GM18508 (cell line): ENCODE results near the gene DOCK11.

Source experiments
- ATAC-seq: cut with Tn5 transposase; IDR thresholded peaks from one replicate; pipeline ENCODE4 v1.9.1; 2021; ENCODE audit warnings: moderate number of reproducible peaks; ENCODE audit not compliant: insufficient read depth, unreplicated experiment

DOCK11 gene

DNA sequence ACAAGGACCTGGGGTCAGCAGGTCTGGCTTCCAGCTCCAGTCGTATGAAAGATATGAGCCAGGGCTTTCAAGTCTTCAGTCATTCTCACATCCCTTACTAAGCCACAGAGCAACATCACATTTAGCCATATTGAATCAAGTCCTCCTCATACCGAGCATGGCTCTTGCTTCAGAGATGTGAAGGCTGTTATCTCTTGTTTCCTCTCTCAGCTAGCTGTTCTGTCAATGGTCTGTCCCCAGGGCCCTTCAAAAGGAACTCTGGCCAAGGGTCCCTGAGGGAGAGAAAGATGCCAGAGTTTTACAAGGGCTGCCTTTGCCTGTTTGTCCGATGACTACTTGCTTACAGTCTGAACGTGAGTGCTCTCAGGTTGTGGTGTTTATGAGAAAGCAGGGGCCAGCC is 30.5 kb downstream of the DOCK11 start:
- ATAC-seq, result no peak

DNA sequence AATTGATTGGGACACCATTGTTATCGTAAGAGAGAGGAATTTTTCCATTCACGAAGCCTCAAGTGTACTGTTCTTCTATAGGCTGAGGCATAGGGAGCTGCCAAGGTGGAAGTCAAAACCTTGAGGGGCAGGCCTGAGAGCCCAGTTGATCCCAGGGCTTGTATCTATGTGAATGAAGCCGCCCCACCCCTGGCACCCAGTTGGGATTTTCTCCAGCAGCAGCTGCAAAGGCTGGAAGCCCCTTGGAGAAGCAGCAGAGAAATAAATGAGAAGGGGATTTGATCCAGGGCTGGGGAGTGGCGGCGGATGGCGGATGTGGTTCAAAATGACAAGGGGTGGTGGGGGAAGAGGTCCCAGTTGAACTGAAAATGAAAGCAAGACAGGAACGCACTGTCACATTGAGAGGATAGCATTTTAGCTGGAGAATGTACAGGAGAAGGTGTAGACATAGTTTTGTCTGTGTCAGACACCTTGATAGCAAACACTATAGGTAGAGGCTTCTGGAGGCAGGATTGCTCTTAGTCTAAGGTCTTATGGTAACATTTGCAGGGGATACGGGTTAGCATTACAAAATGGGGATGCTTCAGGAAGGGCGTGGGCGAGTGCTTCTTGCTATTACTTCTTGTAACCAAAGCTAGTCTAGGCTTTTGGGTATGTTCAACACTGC is 32.6 kb downstream of the DOCK11 start:
- ATAC-seq, result no peak

- no peak for ATAC-seq
These were observed 34.8 kb downstream of the DOCK11 start for GRCh38 chrX:118530219-118530911.

DNA sequence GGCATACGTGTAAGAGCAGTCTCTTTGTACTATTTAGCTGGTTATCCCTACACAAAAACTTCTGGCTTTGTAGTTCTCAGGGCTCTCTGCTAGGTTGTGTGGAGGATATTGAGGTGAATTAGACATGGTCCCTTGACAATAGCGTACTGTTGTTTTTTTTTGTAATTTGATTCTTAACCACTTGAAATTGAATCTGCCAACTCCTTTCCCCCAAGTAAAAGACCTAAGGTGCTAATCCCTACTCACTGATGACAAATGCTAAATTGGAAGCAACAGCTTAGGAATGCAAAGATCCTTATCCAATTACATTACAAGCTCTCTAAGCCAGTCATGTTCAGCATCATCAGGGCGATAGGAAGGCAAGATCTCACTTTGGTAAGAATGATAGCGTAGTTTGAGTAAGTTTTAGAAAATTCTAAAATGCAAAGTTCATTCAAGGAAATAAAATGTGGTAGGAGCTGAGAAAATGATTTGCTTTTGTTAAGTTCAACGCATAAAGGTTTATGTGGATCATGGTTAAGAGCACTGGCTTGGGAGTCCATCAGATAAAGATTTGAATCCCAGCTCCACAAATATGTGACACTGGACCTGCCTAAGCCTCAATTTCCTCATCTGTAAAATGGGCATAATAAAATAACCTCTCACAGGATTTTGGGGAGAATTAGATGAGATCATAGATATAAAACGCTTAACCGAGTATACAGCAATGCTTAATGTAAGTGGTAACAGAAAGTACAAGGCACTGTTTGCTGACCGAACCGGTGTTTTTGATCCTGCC is 39.3 kb downstream of the DOCK11 start:
- ATAC-seq, result no peak

DNA sequence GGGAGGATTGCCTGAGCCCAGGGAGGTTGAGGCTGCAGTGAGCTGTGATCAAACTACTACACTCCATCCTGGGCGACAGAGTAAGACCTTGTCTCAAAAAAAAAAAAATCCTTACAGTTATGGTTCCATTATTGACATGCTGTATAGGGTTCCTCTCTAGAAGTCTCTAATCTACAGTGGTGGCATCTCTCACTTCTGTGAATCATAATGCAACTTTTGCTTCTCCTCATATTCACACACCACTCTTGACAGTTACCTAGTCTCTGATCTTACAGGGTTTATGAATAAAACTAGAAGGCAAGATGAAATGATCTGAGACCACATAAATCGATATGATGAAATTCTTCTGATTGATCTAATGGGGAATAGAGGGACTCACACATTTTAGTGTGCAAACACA is 40.6 kb downstream of the DOCK11 start:
- ATAC-seq, result peak; percentile 42

GRCh38 chrX:118536687-118537461 is 41.3 kb downstream of the DOCK11 start:
- peak; percentile 56 for ATAC-seq

DNA sequence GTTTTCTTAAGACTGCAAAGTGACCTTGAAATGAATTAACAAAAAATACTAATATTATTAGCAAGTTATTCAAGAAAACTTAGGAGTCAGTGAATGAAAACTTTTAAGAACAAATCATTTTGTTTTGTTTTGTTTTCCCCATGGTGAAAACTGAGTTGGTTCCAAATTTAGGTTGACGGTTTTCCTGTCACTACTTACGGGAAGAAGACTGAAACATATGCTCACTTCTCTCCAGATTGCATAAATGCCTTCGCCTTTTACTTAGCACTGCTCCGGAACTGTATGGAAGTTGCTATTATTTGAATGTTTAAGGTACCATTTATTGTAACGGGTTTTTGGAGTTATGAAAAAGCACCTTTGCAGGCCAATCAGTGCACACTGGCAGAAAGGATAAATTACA is 42.8 kb downstream of the DOCK11 start:
- no peak for ATAC-seq

DNA sequence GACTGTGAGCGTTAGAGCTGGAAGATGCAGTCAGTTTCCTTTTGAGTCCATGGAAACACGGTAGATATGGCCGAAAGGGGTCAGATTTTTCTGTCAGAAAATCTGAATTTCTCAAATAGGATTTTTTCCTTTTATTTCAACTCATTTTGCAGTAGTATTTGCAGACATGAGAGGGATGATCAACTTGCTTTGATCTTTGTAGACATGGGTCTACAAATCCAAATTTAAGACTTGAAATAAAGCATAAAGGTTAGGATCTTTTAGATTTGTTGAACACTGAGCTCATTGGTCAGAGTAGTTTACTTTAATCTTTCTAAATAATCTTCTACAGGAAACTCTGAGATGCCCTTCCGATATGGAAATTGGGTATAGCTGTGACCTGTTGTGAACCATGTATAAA is 44.7 kb downstream of the DOCK11 start:
- ATAC-seq, result no peak

- no peak for ATAC-seq
These were observed 45.9 kb downstream of the DOCK11 start for GRCh38 chrX:118541482-118541881.

DNA sequence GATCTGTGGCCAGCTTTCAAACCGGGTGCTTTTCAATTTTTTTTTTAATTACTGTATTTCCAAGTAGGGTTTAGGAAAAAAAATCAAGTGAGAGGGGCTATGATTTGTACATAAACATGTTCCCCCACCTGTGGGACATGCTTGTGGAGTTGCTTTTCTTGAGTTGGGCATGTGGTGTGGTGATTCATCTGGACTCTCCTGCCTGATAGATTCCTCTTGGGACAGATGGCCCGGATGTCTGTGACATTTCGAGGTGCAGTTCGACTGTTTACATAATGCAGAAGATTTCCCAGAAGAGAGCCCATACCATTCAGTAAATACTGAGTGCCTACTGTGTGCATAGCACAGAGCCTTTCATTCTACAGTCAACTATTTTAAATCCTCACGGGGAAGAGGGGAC is 49.9 kb downstream of the DOCK11 start:
- no peak for ATAC-seq

- ATAC-seq, result no peak
These were observed 53.2 kb downstream of the DOCK11 start for GRCh38 chrX:118548841-118549240.

GRCh38 chrX:118550792-118551191 is 55.2 kb downstream of the DOCK11 start:
- no peak for ATAC-seq

DNA sequence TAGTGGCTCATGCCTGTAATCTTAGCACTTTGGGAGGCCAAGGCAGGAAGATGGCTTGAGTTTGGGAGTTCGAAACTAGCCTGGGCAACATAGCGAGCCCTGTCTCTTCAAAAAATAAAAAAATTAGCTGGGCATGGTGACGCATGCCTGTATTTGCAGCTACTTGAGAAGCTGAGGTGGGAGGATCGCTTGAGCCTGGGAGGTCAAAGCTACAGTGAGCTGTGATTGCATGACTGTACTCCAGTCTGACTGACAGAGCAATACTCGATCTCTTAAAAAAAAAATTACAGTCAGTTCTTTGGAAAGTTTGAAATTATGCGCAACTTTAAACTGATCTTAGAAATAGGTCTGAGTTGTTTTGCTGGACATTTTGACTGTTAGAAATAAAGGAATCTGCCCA is 55.8 kb downstream of the DOCK11 start:
- no peak for ATAC-seq

DNA sequence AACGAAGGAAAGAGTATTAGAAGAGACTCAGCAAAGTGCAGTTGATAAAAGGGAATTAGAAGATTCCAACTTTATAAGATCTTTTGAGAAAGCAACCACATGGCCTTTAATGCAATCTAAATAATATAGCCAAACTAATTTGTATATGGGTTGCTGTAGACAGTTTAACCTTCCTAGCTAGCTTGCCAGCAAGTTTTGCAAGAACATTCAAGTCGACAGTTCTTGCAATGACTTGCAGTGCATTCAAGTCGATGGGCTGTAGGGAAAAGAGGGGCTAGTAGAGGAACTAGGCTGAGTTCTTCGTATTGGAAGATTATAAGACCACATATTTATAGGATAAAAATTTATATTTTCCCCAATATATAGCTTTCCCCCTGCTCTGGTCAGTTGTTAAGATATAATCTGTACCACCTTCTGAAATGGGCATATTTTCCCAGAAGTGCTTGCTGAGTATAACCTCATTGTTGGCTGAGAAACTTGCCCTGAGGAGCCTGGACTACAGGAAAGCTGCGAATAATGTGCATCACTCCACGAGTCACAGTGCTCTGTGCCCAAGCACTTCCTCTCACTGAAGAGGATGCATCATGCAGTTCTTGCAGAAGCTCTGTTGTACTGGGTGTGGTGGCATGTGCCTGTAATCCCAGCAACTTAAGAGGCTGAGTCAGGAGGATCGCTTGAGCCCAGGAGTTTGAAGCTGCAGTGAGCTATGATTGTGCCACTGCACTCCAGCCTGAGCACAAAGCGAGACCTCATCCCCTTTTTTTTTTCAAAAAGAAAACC is 56.7 kb downstream of the DOCK11 start:
- ATAC-seq, result no peak

GRCh38 chrX:118553042-118553710 is 57.6 kb downstream of the DOCK11 start:
- ATAC-seq, result no peak

DNA sequence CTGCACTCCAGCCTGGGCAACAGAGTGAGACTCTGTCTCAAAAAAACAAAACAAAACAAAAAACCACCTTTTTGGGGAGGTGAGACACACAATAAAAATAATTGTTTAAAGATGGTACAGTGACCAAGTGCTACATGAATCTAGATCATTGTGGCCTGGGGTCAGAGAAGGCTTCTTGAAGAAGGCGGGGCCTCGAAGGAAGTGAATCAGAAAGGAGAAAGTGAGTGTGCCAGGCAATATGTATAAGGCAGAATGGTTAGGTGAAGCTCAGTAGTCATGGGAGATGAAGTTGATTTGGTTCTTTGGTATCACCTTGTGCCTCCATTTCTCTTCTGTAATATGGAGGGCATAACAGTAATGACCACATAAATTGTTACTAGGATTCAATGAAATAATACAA is 58.9 kb downstream of the DOCK11 start:
- no peak for ATAC-seq

DNA sequence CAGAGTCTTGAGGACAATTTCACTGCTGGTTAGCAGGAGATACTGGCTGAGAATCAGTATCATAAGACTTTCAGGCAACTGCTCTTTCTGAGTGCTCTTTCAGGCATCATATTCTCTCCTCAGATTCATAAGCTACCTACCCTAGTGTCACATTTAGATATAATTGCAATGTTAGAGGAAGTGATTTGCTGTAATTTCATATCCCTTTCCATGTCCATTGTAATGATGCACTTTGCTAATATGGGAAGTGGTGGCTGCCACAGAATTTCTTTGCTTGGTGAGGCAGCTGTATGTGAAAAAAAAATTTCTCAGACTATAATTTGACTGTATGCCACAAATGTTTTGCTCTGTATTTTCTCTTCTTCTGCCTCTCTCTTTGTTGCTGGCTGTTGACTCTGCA is 63.3 kb downstream of the DOCK11 start:
- ATAC-seq, result no peak

DNA sequence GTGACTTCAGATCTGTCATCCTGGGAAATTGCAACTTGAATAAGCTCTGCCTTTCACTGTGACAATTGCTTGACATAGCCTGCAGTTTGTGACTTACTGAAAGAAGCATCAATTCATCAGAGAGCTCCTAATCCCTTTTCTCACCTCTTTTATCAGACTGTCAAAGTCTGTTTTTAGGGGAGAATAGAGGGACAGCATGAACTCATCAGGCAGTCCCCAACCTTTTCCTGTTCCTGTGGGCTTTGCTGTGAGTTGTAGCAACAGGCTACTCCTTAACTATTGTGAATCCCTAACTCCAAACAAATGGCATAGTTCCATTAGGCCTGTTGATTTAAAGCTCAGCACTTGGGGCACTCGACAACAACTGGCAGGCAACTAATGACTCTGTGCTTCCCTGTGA is 64.9 kb downstream of the DOCK11 start:
- no peak for ATAC-seq

- ATAC-seq, result no peak
These were observed 67.1 kb downstream of the DOCK11 start for GRCh38 chrX:118562582-118563164.
